ENCODE data around the gene CYS1.

GRCh38 chr2:10056439-10056838, 23.8 kb downstream of the CYS1 start:
- TF ChIP-seq, protein P1, sequence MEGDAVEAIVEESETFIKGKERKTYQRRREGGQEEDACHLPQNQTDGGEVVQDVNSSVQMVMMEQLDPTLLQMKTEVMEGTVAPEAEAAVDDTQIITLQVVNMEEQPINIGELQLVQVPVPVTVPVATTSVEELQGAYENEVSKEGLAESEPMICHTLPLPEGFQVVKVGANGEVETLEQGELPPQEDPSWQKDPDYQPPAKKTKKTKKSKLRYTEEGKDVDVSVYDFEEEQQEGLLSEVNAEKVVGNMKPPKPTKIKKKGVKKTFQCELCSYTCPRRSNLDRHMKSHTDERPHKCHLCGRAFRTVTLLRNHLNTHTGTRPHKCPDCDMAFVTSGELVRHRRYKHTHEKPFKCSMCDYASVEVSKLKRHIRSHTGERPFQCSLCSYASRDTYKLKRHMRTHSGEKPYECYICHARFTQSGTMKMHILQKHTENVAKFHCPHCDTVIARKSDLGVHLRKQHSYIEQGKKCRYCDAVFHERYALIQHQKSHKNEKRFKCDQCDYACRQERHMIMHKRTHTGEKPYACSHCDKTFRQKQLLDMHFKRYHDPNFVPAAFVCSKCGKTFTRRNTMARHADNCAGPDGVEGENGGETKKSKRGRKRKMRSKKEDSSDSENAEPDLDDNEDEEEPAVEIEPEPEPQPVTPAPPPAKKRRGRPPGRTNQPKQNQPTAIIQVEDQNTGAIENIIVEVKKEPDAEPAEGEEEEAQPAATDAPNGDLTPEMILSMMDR (optimal IDR thresholded peaks at IDR 0.05 in 1 of 3, IDR thresholded peaks at IDR 0.05 in 1 of 3, conservative IDR thresholded peaks at IDR 0.05 in 1 of 3; ENCODE audit: extremely low read depth in 1 of 3, insufficient read depth in 2 of 3, low read length in 3 of 3): no peak
- TF ChIP-seq EZH2 (IDR thresholded peaks at IDR 0.05; ENCODE audit: low read length): no peak
